ENCODE results near the gene SLC35A3.
"Not testable (repeated sequence)": the region's sequence is repeated elsewhere in the genome, so short reads cannot be mapped to it uniquely, and the experiment has no call there.

SLC35A3 gene

DNA sequence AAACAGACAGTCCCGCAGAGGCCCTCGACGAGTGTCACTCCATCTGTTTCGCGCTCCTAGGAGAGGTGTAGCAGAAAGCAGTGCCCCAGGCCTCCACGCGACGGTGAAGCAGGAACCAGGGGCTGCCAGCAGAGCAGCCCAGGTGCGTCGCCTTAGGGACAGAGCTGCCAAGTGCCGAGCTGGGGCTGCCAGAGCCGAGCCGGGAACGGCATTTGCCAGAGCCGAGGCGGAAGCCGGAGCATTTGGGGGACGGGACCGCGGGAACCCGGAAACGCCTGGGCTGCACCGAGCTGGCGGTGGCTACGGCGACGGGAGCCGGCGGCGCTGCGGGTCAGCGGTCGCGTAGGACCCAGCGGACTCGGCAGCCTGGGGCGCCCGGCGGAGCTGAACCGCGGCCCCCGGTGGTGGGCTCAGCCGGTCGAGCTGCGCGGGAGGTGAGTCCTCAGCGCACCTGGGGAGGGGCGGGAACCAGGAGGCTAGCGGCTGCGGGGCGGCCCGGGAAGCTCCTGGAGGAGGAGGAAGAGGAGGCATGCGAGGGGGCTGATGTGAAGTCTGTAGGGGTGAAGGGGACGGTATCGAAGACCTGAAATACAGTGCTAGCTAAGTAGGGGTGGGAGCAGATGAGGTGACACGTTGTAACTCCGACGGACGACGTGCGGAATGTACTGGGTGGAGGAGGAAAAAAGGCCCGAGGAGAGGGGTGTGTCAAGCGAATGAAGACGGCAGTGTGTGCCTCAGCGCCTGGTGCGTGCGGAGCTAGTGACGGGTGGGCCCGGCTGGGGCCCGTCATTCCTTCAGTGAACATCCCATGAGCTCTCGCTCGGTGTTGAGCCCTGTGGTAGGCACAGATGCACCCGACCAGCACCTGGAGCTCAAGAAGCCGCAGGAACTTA lies at the start of gene SLC35A3:
Gene SLC35A3, plus strand, starts transcription at position 268 of the 893 bp plus-strand sequence. CDS start 23,559 bp downstream, outside the sequence.
- DNase-seq, result peak; percentile 59

GRCh38 chr1:99934801-99935200 lies 35.0 kb upstream of the SLC35A3 start:
- DNase-seq, result no peak

DNA sequence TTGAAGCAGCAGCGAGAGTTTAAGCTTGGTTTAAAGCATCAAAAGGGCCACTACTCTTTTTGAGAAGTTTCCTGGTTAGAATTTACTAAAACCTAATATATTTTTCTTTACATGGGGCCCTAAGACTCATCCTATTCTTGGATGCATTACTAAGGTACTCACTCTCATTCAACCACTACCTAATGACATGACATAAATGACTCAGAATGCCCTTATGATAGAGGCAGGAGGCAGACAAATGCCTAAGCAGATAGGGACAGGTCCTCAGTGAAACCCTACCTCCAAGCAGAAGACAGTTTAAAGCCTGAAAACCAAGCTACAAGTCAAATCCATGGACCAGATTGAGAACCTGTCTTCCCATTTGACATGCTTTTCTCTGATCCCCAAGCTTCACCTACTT lies 34.3 kb upstream of the SLC35A3 start:
- no peak for DNase-seq

DNA sequence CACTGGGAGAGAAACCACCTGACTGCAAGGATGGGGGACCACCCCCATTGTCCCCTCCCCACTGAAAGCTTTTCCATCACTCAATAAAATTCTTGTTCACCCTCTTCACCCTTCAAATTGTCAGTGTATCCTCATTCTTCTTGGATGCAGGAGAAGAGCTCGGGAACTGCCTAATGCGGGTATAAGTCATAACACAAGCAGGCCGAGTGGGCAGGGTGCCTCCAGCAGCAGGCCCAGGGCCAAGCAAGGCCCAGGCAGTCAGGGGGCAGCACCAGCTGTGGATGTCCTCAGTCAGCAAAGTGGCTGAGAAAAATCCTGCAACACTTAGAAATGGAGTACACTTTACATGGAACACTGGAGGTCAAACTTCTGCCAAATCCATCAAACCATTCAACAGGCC lies 33.7 kb upstream of the SLC35A3 start:
- no peak for DNase-seq

GRCh38 chr1:99942723-99943122 lies 27.1 kb upstream of the SLC35A3 start:
- DNase-seq, result no peak

GRCh38 chr1:99943223-99943794 lies 26.5 kb upstream of the SLC35A3 start:
- peak; percentile 2 for DNase-seq

GRCh38 chr1:99944192-99944591 lies 25.6 kb upstream of the SLC35A3 start:
- DNase-seq, result no peak

DNA sequence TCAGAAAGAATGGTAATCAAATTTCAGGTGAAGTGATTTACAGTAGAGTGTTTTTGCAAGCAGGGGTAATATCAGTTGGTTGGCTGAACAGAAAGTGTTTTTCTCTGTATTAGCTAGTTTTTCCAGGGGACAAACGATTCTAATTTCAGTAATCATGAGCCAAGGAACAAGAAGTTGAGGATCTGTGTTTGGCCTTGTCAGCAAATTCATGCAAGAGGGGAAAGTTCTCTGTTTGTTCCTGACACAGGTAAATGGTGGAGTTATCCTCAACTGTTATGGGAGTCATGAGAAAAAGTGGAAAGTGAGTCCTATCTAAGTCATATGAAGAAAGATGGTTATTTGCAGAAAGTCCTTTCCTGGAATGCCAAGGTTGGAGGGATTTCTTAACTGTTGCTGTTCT lies 24.6 kb upstream of the SLC35A3 start:
- DNase-seq, result no peak

DNA sequence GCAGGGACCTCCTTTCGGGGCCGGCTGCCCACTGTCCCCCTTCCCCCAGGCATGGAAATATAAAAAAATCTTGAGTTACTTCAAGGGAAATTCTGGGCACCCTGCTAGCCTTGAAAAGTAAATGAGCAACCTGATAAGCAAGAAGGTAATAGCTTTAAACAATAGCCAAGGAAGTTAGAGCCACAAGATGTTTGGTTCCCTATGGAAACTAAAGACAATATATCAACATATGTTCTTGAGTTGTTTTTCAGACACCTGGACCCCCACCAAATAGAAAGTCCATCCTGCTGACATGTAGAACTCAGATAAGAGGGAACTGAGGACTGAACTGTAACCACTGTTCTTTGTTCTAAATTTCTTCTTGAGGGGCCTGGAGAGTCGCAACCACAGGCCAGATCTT lies 19.3 kb upstream of the SLC35A3 start:
- no peak for DNase-seq

DNA sequence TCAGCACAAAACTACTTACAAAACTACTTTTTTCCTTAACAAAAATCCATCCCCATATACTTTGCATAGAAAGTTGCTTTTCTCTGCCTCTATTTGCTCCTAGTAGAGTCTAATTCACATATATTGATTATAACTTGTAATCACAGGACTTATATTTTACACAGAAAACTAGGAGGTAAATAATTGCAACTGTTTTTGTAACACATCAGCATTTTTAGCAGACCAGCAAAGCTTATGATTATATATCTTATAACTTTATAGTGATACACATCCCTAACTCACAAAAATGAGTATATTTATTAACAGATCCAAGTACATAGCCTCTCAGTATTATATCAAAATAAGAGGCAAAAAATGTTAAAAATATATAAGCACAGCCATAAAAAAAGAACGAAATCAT lies 17.3 kb upstream of the SLC35A3 start:
- DNase-seq, result no peak

DNA sequence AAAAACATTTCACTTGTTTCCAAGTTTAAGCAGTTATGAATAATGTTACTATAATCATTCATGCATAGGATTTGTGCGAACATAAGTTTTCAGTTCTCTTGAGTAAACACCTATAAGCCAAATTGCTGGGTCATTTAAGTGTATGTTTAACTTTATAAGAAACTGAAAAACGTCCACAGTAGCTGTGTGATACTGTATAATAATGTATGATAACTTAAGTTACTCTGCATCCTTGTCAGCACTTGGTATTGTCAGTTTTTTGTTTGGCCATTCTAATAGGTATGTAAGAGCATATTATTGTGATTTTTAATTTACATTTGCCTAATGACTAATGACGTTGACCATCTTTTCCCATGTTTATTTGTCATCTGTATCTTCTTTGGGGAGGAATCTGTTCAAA lies 14.4 kb upstream of the SLC35A3 start:
- DNase-seq, result no peak

DNA sequence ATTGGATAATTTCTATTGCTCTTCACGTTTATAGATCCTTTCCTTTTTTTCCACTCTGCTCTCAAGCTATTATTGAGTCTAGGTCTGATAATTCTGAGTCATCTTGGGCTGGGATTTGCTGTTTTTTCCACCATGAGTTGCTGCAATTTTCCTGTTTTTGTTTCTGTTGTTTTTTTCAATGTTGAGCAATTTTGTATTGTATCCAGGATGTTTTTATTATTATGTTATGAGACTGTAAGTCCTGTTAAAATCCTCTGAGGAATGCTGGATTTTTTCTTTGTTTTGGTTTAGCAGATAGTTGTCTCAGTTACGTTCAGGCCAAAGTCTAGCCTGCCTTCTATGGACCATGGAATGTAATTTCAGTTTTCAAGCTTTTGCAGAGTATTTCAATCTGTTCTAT lies 13.0 kb upstream of the SLC35A3 start:
- no peak for DNase-seq

GRCh38 chr1:99957818-99958217 lies 12.0 kb upstream of the SLC35A3 start:
- no peak for DNase-seq

DNA sequence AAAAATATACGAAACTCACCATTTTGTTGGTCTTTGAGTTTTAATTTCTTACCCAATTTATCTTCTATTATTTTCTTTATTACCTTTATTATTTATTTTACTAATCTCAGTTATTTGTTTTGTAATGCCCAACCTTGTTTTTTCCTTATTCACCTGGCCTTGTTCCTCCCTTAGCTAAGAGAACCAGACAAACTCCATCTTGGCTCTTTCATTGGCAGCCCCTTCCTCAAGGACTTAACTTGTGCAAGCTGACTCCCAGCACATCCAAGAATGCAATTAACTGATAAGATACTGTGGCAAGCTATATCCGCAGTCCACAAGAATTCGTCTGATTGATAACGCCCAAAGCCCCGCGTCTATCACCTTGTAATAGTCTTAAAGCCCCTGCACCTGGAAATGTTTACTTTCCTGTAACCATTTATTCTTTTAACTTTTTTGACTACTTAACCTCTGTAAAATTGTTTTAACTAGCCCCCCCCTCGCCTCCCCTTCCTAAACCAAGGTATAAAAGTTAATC lies 10.5 kb upstream of the SLC35A3 start:
- not testable (repeated sequence) for DNase-seq

- DNase-seq, result not testable (repeated sequence)
These were observed 9.5 kb upstream of the SLC35A3 start for GRCh38 chr1:99960260-99960659.

- peak; percentile 60 for DNase-seq
These were observed 6.6 kb upstream of the SLC35A3 start for GRCh38 chr1:99963041-99963795.

DNA sequence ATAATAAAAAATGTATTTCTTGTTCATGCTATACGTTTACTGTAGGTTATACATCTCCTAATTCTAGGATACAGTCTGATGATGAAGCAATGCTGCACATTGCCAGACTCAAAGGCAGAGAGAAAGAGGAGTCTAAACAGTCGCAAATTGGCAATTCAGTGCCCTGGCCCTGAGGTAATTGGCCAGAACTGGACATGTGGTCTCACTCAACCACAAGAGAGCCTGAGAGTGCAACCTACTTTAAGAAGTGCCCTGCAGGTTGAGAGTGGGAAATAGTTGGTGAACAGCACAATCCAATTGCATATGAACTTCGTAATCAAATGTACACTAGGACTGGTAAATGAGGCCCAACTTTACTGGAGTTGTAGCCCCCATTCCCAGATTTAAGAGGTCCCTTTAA lies 5.0 kb upstream of the SLC35A3 start:
- no peak for DNase-seq

DNA sequence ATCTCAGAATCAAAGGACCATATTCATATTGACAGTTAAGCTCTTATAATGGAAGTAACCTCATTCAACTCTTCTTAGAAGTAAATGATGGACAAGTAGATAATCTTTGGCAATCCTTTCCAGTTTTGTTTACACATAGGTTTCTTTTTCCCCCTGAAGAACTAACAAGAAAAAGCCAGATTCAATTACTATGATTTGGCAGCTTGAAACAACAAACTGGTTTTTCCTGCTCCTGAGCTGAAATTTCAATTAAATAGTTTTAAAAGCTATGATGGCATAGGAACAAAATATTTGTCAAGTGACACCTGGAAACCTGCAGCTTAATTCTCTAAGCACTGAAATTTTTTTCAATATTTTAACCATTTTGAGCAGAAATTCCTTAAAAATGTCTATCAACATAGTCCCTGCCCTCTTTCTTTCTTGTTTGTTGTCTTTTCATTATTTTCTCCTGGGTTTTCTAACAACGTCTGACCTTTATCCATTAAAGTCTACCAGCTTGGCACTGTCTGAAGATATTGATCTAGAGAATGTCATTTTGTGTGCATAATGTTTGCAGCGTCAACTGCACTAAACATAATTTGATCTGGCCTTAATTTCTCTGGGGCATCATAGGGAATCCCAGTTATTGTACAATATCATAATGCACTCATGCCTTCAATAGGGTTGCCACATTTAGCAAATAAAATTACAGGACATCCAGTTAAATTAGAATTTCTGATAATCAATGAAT lies 4.0 kb upstream of the SLC35A3 start:
- no peak for DNase-seq

GRCh38 chr1:99968214-99968613 lies 1.6 kb upstream of the SLC35A3 start:
- no peak for DNase-seq

DNA sequence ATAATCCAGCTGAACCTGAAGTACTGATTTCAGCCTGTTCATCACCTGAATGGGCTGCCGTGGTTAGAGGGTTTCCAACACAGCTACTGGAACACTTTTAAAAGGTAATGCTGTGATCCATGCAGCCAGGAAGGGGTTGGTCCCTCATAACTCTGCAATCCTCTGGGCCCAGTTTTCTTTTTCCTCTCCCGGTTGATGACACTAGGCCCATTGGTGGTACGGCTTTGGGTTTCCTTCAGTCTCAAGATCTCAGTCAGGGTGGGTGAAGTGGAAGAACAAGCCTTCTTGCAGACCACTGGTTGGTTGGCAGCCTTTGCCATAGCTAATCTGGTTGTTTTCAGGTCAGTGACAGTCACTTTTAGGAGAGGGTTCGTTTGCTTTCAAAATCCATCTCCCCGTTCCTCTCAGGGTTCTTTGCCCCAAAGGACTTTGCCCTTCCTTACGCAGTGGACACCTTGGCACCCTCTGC lies 502 bp upstream of the SLC35A3 start:
- no peak for DNase-seq

GRCh38 chr1:99970713-99971255 lies 988 bp downstream of the SLC35A3 start:
- DNase-seq, result no peak

DNA sequence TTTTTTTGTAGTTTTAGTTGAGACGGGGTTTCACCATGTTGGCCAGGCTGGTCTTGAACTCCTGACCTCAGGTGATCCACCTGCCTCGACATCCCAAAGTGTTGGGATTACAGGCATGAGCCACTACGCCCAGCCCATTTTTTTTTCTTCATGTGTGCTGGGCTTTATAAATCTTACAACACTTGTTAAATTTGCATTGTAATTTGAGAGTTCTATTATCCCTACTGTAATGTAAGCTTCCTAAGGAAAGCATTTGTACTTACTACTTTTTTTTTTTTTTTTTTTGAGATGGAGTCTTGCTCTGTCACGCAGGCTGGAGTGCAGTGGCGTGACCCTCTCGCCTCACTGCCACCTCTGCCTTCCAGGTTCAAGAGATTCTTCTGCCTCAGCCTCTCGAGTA lies 2.3 kb downstream of the SLC35A3 start:
- not testable (repeated sequence) for DNase-seq

Data from NCI-H226 (cell line).